SHP77 (cell line): Measurements from ENCODE around the gene STARD13.

ENCODE experiments used
- DNase-seq, 2 experiments: peaks; one replicate each; lab custom pipeline; 2025; lab: John Stamatoyannopoulos, UW

STARD13 gene

DNA sequence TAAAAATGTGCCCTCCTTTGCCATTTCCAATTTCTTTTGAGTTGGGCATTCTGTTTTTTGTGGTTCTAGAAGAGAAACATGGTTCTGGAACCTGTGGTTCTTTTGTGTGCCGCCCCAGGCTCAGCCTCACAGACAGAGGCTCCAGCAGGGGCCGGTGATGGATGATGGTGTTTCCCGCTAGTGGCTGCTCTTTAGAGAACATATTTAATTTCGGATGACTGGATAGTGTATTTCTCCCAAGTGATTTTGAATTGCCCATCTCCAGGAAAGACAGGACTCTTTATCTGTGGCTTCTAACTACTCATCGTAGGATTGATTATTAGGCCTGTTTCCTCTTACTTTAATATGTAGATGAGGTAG, 194.2 kb downstream of the STARD13 start:
- DNase-seq = no peak

- no peak for DNase-seq
Observed at GRCh38 chr13:33090755-33091414, 194.7 kb downstream of the STARD13 start.

GRCh38 chr13:33089311-33089710, 196.2 kb downstream of the STARD13 start:
- no peak for DNase-seq

GRCh38 chr13:33087790-33088189, 197.8 kb downstream of the STARD13 start:
- DNase-seq = no peak

- no peak for DNase-seq
Observed at GRCh38 chr13:33087091-33087490, 198.5 kb downstream of the STARD13 start.

DNA sequence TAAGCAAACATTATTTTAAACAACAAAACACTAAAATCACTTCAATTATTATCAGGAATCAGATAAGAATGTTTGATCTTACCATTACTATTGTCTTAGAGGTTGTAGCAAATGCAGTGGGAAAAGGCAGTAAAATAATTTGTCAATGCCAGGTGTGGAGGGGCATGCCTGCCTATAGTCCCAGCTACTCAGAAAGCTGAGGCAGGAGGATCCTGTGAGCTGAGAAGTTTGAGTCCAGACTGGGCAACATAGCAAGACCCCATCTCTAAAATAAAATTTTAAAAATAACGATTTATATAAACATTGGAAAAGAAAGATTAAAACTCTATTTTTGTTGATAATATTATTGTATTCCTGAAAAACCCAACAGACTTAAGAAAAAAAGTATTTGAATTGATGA, 202.5 kb downstream of the STARD13 start:
- DNase-seq = no peak

GRCh38 chr13:33081666-33082065, 203.9 kb downstream of the STARD13 start:
- no peak for DNase-seq

GRCh38 chr13:33080972-33081590, 204.5 kb downstream of the STARD13 start:
- no peak for DNase-seq

GRCh38 chr13:33079960-33080359, 205.6 kb downstream of the STARD13 start:
- DNase-seq = no peak

- no peak for DNase-seq
Observed at GRCh38 chr13:33078263-33078662, 207.3 kb downstream of the STARD13 start.

DNA sequence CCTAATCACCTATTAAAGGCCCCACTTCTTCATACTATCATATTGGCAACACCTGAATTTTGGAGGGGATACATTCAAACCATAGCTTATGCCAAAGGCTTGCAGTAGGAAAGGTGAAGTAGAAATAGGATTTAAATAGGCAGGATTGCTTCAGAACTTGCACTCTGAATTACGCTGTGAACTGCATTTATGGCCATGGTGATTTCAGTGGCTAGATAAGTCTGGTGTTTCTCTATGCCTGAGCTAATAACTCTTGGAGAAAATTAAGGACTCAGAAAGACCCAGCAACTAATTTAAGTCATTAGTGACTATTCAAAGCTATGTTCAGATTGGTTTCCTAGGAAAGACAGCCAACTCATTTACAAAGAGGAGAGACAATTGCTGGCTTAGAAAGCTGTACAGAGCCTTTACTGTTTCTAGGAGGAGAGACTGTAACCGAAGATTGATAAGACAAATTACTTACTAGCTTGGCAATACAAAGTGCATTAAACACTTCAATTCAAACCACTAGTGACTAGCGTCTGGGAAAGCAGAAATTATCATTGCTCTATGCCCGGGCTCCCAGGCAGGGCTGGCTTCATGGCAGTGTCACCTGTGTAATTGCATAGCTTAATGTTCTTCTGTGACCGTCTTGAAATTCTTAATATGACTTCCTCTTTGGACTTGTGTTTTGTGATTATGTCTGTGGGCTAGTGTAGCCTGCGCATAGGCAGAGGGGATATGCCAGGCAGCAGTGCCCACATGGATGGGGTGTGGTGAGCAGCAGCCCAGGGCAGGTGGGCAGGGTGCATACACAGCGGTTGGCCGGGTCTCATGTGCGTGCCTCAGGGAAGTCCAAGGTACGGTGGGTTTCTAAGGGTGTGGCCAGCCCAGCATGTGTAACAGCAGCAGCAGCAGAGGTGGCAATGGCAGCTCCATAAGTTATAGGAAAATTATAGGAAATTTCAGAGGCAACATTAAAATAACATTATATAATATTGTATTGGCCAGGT, 209.3 kb downstream of the STARD13 start:
- DNase-seq = no peak

DNA sequence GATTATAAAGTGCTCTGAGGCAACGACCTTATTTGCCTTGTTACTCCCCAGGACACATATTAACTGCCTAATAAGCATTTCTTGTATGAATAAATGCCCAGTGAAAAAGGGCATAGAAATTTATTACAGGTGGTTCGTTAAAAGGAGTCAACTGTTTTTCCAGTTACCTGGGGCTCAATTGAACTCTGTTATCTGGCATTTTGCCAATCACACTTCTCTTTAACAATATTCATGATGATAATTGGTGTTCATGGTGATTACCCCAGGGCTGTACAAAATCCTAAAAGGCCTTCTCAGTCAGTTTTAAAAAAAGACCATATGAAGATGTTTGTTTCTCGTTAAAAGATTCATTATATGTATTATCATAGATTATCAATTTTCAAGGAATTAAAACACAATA, 212.2 kb downstream of the STARD13 start:
- DNase-seq = no peak

GRCh38 chr13:33072759-33073158, 212.8 kb downstream of the STARD13 start:
- no peak for DNase-seq

- no peak for DNase-seq
Observed at GRCh38 chr13:33072282-33072681, 213.3 kb downstream of the STARD13 start.

DNA sequence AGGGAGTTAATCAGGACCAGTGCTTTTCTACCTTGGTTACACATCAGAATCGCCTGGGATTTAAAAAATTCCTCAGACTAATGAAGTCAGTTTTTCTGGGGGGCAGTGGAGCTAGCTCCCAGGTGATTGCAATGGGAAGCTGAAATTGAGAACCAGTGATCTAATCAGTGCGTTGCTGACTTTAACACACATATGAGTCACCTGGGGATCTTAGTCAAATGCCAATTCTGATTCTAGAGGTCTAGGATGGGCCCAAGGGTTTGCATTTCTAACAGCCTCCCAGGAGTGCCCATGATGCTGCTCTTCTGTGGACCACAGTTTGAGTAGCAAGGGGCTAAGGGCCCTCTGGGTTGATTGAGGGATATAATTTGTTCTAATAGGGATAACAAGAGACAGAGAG, 214.8 kb downstream of the STARD13 start:
- no peak for DNase-seq

DNA sequence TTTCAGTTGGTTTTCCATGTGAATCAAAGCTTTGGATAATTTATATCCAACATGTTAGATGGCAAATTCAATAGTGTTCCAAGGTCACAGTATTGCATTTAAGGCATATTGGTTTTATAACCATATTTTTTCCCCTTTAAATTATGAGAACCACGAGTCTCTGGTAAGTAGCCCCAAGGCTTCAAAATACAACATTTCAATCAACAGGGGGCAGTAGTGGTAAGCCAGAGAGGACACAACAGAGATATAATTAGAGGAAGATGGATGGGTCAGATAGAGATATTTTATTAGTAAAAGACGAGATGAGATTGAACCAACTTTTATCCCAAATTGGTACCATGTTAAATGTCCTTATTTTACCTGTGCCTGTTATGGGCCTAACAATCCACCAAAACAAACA, 216.2 kb downstream of the STARD13 start:
- no peak for DNase-seq

DNA sequence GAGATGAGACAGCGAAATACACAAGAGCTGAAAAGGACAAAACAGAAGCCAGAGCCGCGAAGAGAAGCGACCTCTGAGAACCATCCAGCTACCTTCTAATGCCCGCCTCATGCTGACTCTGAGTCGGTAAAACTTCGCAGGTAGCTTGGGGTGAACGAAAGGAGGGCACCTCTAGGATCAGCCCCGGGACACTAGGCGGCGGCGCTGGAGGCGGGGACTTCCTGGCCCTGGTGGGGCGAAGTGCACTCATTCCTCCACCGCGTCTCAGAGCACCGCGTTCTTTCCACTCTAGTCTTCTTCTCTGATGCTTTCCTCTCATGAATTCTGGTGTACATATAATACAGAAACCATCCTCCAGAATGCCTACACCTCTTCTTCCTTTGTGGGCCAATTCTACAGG, 219.2 kb downstream of the STARD13 start:
- DNase-seq = no peak

DNA sequence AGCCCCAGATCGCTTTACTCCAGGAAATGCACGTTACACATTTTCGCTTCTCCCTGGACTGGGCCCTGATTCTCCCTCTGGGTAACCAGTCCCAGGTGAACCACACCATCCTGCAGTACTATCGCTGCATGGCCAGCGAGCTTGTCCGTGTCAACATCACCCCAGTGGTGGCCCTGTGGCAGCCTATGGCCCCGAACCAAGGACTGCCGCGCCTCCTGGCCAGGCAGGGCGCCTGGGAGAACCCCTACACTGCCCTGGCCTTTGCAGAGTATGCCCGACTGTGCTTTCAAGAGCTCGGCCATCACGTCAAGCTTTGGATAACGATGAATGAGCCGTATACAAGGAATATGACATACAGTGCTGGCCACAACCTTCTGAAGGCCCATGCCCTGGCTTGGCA, 224.7 kb downstream of the STARD13 start:
- no peak for DNase-seq

- no peak for DNase-seq
Observed at GRCh38 chr13:33058776-33059327, 226.7 kb downstream of the STARD13 start.

GRCh38 chr13:33057019-33057780, 228.4 kb downstream of the STARD13 start:
- peak; percentile 34 to 41 for DNase-seq

DNA sequence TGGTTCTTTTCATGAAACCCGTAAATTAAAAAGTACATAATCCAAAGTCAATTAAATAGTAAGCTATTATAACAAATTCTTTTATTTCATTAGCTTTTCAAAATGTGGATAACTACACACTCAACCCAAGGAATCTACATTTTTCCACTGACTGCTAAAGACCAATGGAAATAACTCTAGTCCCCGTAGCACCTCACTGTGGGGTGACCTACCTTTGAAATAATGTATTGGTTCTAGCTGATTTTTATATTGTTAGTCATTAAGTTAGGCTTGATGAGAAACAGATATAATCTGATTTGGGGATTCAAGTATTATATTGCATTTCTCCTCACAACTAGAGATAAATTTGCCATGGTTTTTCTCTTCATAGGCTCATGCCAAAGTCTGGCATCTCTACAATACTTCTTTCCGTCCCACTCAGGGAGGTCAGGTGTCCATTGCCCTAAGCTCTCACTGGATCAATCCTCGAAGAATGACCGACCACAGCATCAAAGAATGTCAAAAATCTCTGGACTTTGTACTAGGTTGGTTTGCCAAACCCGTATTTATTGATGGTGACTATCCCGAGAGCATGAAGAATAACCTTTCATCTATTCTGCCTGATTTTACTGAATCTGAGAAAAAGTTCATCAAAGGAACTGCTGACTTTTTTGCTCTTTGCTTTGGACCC, 232.0 kb downstream of the STARD13 start:
- no peak for DNase-seq
